22Rv1 (cell line): ENCODE data around the gene REG4.
"Not testable (repeated sequence)": the region's sequence is repeated elsewhere in the genome, so short reads cannot be mapped to it uniquely, and the experiment has no call there.

Experiments used
- H3K27ac ChIP-seq: fragments of 450-650 bp; 2 replicates; pipeline ENCODE4 v1.5.1; 2017
- ZFX ChIP-seq: fragments of 450-650 bp; IDR thresholded peaks from 2 replicates; pipeline ENCODE4 v1.6.1; 2017; ENCODE audit warnings: antibody characterized with exemption, borderline replicate concordance
- TF ChIP-seq, protein P1 (sequence below): fragments of 450-650 bp; IDR thresholded peaks from 2 replicates; pipeline ENCODE4 v1.5.1; 2017; ENCODE audit warnings: mild to moderate bottlenecking

Gene REG4

DNA sequence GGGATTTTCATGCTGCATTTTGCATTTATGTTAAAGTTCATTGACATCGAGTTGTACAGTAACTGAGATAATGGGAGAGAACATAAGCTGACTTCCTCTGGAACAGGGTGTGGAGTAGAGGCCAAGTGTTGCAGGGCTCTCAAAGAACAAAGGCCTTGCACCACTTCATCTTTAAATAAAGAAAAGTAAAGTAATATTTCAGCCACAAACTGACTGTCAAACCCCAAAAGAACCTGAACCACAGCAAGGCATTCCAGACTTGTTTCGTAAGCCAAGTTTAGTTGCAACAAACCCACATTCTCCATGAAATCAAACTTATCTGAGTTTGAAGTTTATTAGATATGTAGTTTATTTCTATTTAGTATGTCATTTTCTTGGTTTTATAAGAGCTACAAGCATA, 23.5 kb downstream of the REG4 start:
- H3K27ac ChIP-seq, result no peak overlapping the region
- TF ChIP-seq ZFX, result no peak
- TF ChIP-seq, protein P1, sequence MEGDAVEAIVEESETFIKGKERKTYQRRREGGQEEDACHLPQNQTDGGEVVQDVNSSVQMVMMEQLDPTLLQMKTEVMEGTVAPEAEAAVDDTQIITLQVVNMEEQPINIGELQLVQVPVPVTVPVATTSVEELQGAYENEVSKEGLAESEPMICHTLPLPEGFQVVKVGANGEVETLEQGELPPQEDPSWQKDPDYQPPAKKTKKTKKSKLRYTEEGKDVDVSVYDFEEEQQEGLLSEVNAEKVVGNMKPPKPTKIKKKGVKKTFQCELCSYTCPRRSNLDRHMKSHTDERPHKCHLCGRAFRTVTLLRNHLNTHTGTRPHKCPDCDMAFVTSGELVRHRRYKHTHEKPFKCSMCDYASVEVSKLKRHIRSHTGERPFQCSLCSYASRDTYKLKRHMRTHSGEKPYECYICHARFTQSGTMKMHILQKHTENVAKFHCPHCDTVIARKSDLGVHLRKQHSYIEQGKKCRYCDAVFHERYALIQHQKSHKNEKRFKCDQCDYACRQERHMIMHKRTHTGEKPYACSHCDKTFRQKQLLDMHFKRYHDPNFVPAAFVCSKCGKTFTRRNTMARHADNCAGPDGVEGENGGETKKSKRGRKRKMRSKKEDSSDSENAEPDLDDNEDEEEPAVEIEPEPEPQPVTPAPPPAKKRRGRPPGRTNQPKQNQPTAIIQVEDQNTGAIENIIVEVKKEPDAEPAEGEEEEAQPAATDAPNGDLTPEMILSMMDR, result no peak

DNA sequence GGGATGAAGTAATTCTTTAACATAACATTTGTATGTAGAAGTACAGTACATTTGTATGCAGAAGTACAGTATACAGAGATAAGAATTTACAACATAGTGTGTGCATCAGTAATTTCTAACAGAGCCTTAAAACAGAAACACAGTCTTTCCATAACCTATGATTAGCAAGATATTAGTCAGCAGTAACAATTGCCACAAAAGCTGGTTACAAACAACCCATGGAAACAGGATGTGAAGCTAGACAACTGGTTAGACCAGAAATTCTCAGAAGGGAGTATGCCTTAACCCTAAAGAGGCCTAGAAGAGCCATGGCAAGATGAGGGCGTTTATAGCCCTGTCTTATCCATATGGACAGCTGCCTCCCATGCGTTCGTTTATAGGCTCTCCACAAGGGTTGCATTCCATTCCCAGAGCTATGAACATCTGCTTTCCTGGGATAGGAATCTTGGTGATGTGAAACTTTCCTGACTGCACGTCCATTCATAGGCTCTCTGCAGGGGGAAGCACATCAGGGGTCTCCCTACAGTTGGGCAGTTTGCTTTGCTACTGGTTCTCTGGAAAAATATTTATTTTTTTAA, 24.7 kb downstream of the REG4 start:
- H3K27ac ChIP-seq, result not testable (repeated sequence)

DNA sequence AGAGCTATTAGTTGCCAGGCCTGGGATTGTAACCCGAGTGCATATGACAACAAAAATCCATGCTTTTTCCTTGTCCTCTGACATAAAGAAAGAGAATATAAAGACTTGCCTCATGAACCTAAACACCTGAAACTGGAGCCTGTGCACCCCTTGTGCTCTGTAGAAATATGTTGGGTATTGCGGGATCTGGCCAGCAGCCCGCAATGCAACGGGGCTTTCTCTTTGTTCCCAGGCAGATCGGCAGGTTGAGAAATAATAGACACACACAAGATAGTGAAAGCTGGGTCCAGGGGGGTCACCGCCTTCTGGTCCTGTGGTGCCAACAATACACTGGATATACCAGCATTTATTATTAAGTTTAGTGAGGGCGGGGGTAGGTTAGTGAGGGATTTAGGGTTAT, 25.2 kb downstream of the REG4 start:
- not testable (repeated sequence) for H3K27ac ChIP-seq

DNA sequence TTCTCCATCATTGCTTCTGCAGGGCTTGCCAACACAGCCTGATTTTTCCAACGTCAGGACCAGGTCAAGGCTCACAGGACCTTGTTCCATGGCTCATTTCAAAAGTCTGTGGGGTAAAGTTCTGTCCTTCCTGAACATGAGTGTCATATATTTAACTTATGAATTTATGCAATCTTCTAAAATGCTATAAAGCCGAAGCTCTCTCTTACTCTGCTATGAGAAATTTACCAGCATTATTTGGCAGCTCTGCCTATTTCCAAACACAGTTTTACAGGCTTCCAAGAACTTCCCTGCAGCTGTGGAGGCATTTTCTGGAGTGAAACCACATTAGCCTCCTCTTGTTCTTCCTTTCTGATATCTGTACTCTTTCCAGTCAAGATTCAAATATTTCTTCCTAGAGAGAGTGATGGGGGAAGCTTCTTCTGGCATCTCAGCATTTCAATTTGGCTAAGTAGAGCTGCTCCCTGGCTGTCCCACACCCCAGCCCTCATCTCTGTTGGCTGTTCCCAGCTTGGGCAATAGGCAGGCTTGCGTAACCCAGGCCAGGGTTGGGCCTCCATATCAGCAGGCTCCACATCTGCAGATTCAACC, 27.0 kb downstream of the REG4 start:
- TF ChIP-seq ZFX, result no peak
- TF ChIP-seq, protein P1, result no peak
- no peak overlapping the region for H3K27ac ChIP-seq

DNA sequence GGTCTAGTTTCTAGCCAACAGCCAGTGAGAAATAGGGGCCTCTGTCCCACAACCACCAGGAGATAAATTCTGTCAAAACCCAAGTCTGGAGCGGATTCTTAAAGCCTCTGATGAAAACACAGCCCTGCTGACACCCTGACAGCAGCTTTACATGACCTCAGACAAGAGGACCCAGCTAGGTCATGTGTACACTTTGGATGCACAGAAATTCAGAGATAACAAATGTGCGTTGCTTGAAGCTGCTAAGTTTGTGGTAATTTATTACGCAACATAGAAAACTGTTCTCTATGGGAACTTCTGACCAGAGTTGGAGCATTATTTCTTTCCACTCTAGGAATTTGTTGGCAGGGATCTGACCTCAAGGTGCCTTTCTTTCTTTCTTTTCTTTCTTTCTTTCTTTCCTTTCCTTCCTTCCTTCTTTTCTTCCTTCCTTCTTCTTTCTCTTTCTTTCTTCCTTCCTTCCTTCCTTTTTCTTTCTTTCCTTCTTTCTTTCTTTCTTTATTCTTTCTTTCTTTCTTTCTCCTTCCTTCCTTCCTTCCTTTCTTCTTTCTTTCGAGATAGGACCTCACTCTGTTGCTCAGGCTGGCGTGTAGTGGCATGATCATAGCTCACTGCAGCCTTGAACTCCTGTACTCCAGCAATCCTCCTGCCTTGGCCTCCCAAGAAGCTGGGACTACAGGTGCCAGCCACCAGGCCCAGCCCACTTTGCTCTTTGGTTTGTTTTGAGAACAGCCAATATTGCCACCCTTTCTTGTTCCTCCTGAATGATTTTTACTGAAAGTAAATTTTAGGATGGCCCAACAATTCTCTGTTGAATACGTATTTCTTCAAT, 27.7 kb downstream of the REG4 start:
- H3K27ac ChIP-seq, result no peak overlapping the region
- no peak for TF ChIP-seq ZFX
- TF ChIP-seq, protein P1, result no peak

DNA sequence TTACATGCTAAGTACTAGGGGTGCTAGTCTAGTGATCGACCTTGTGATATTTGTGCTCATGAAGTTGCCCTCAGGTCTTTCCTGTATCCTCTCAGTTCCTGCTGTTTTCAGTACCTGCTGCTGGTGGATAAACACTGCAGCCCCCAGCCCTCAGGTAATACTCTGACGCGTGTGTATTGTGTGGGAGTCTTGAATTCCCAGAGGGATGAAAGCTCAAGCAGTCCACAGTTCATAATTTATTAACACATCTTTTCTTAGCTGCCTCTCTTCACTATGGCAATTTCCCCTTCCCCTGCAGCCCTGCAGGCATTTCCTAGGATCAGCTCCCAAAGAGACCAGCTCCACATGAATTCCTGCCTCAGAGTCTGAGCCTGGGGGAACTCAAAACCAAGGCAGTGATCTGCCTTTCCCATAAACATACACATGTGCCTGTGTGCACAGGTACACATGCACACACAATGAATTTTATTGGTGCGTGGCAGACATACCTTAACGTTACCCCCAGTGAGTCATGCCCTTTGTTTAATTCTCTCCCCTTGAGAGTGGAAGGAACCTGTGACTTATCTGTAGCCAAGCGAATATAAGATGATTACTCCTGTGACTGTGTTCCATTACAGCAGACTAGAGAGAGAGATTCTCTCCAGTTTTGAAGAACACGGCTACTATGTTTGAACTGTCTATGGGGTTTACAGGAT, 28.5 kb downstream of the REG4 start:
- TF ChIP-seq, protein P1, result no peak
- TF ChIP-seq ZFX, result no peak
- no peak overlapping the region for H3K27ac ChIP-seq

DNA sequence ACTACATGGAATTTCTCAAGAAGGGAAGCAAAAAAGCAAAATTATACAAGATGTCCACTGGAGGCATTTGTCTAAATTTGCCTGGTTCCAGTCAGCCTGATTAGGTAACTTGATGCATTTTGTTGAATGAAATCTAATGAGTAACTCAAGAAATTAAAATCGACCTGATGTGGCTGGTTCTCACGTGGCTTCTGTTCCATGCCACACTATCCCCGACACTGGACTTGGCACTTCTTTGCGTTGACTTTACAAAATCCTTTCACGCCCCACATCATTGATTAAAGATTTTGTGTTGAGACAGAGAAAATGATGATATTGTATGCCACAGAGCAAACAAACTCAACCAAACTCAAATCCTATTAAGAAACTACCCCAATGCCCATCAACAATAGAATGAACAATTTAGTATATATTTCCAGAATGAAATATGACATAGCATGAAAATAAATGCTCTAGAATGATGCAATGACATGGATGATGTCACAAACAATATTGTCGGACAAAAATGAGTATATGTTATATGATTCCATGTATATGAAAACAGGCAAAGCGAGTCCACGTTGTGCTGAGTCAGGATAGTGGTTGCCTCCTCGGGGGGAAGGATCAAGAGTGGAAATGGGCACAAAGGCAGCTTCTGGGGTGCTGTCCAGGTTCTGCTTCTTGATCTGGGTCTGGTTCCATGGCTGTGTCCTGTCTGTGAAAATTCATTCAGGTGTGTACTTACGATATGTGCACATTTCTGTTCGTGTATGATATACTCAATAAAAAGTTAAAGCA, 29.6 kb downstream of the REG4 start:
- TF ChIP-seq ZFX, result no peak
- TF ChIP-seq, protein P1, result no peak
- H3K27ac ChIP-seq, result peak overlapping the region; percentile 96; the same call in 1 of the 2 replicates
